B cell (primary cell): ENCODE data around the gene PHACTR4. TPM values are rescaled to one million over a fixed set of nuclear protein-coding genes. Genes with fewer than 3 reads are reported as not detected.

Experiments used
- ATAC-seq: fragments of 200-7000 bp; cut with Tn5 transposase; one replicate; pipeline ENCODE4 v1.10.0; 2021; ENCODE audit warnings: low read depth, mild to moderate bottlenecking, moderate number of reproducible peaks, moderate library complexity
- CTCF ChIA-PET: fragments of 350-600 bp; sonication (Branson Sonifier 250); formaldehyde crosslinking; loops from one replicate; lab custom pipeline; 2021; ENCODE audit warnings: antibody characterized with exemption, inconsistent platforms; lab: Charles Lee
- POLR2A ChIA-PET: fragments of 350-600 bp; sonication (Branson Sonifier 250); formaldehyde crosslinking; loops from one replicate; lab custom pipeline; 2021; ENCODE audit warnings: antibody characterized with exemption; lab: Charles Lee
- DNase-seq: peaks from one replicate; pipeline ENCODE4 v3.0.0; 2013
- H2AFZ ChIP-seq: 2 replicates; pipeline ENCODE4 v1.6.1; 2012; ENCODE audit warnings: mild to moderate bottlenecking, low read depth, low read length; ENCODE audit not compliant: insufficient read depth, poor library complexity, severe bottlenecking
- H3K27ac ChIP-seq, 2 donors: 1 replicate in 1 of 2; 2 replicates in 1 of 2; pipeline ENCODE4 v1.5.1; 2012 to 2013; ENCODE audit warnings: low read length in 2 of 2, mild to moderate bottlenecking in 2 of 2, moderate library complexity in 1 of 2
- H3K27me3 ChIP-seq, 4 experiments: fragments of 200-600 bp in 1 of 4; sonication (generic) in 1 of 4; replicated peaks in 1 of 4; 1 replicate in 2 of 4; 2 replicates in 2 of 4; pipeline versions ENCODE4 v1.6.1 to v1.7.0; 2013 to 2016; ENCODE audit warnings: low read length in 3 of 4, mild to moderate bottlenecking in 2 of 4, mixed read lengths in 1 of 4, moderate library complexity in 1 of 4; ENCODE audit not compliant: insufficient read depth in 4 of 4, control insufficient read depth in 3 of 4; ENCODE audit errors: control extremely low read depth in 1 of 4
- H3K36me3 ChIP-seq, 2 experiments: replicated peaks in 1 of 2; 1 replicate in 1 of 2; 2 replicates in 1 of 2; pipeline versions ENCODE4 v1.6.1 to v1.7.1; 2013; ENCODE audit warnings: low read length in 1 of 2; ENCODE audit not compliant: insufficient read depth in 2 of 2, control insufficient read depth in 1 of 2; ENCODE audit errors: control extremely low read depth in 1 of 2, extremely low read depth in 1 of 2
- H3K4me1 ChIP-seq, 2 donors: fragments of 200-600 bp in 1 of 2; sonication (generic) in 1 of 2; 1 replicate in 1 of 2; 2 replicates in 1 of 2; pipeline versions ENCODE4 v1.5.1 to v1.6.1; 2013 to 2017; ENCODE audit warnings: low read length in 2 of 2; ENCODE audit not compliant: control insufficient read depth in 2 of 2, insufficient read depth in 2 of 2
- H3K4me2 ChIP-seq: replicated peaks from 2 replicates; pipeline ENCODE3; 2012; ENCODE audit warnings: mild to moderate bottlenecking, low read depth, low read length; ENCODE audit not compliant: poor library complexity, severe bottlenecking
- H3K4me3 ChIP-seq, 5 experiments: fragments of 200-600 bp in 1 of 5; sonication (generic) in 1 of 5; 1 replicate in 3 of 5; 2 replicates in 2 of 5; pipeline versions ENCODE4 v1.5.1 to v1.7.0; 2011 to 2016; ENCODE audit warnings: low read length in 4 of 5, mild to moderate bottlenecking in 4 of 5, low read depth in 2 of 5, control low read depth in 1 of 5, moderate library complexity in 1 of 5; ENCODE audit not compliant: insufficient read depth in 1 of 5; ENCODE audit errors: control extremely low read depth in 1 of 5, extremely low read depth in 1 of 5
- H3K79me2 ChIP-seq: fragments of 200-600 bp; sonication (generic); one replicate; pipeline ENCODE4 v1.6.0; 2016; ENCODE audit warnings: low read length; ENCODE audit not compliant: control insufficient read depth, insufficient read depth
- H3K9ac ChIP-seq: fragments of 200-600 bp; sonication (generic); 2 replicates; pipeline ENCODE4 v1.6.1; 2017; ENCODE audit warnings: mild to moderate bottlenecking, low read length, moderate library complexity
- H3K9me3 ChIP-seq, 3 donors: one replicate each; pipeline versions ENCODE4 v1.6.1 to v1.7.1; 2013; ENCODE audit warnings: low read length in 2 of 3; ENCODE audit not compliant: control insufficient read depth in 2 of 3, insufficient read depth in 1 of 3; ENCODE audit errors: control extremely low read depth in 1 of 3
- H4K20me1 ChIP-seq: 2 replicates; pipeline ENCODE4 v1.6.0; 2012; ENCODE audit warnings: mild to moderate bottlenecking, low read length; ENCODE audit not compliant: insufficient read depth, control insufficient read depth, poor library complexity, severe bottlenecking
- H3K27ac Mint-ChIP-seq: one replicate; pipeline ENCODE4 v1.8.0; 2021; ENCODE audit warnings: mixed read lengths
- H3K27me3 Mint-ChIP-seq: one replicate; pipeline ENCODE4 v1.8.0; 2021; ENCODE audit warnings: mixed read lengths
- H3K4me1 Mint-ChIP-seq: one replicate; pipeline ENCODE4 v1.8.0; 2021; ENCODE audit warnings: mixed read lengths
- H3K4me3 Mint-ChIP-seq: one replicate; pipeline ENCODE4 v1.8.0; 2021; ENCODE audit warnings: mixed read lengths
- H3K9me3 Mint-ChIP-seq: one replicate; pipeline ENCODE4 v1.8.0; 2022; ENCODE audit warnings: mixed read lengths; ENCODE audit not compliant: insufficient read depth
- EZH2 ChIP-seq: IDR thresholded peaks from 2 replicates; pipeline ENCODE4 v1.6.1; 2012; ENCODE audit warnings: borderline replicate concordance, low read depth, mild to moderate bottlenecking, moderate library complexity, low read length; ENCODE audit not compliant: insufficient read depth, poor library complexity, severe bottlenecking
- WGBS: methylation state at CpG from one replicate; pipeline ENCODE4 v1.1.5; 2013; ENCODE audit warnings: missing lambda C conversion rate; ENCODE audit not compliant: insufficient coverage; 5-methylcytosine and 5-hydroxymethylcytosine counted together
- intact Hi-C: fragments of 100-400 bp; cut with micrococcal nuclease; formaldehyde crosslinking; loops from one replicate; pipeline ENCODE4 v1.10.0; 2022
- polyA plus RNA-seq: library from polyadenylated mRNA; depleted of rRNA; stranded (reverse); fragments of >200 nt; gene quantifications from 2 replicates; pipeline ENCODE4 v1.2.3, GENCODE V29; 2012
- total RNA-seq, 2 donors: library from RNA; stranded (reverse); fragments of 120-200 nt in 1 of 2; gene quantifications; 1 replicate in 1 of 2; 2 replicates in 1 of 2; pipeline versions ENCODE4 v1.2.3 to v1.2.4, GENCODE V29; 2013 to 2022
- TF ChIP-seq, protein P1 (sequence below): fragments of 200-600 bp; IDR thresholded peaks from one replicate; pipeline ENCODE4 v1.8.0; 2022; ENCODE audit warnings: antibody characterized with exemption, mild to moderate bottlenecking

Gene PHACTR4
- total and polyA plus RNA-seq, 2 donors (not counting 1 experiment from before 2014, with no cell fraction given): 9.8 to 41.6 TPM

DNA sequence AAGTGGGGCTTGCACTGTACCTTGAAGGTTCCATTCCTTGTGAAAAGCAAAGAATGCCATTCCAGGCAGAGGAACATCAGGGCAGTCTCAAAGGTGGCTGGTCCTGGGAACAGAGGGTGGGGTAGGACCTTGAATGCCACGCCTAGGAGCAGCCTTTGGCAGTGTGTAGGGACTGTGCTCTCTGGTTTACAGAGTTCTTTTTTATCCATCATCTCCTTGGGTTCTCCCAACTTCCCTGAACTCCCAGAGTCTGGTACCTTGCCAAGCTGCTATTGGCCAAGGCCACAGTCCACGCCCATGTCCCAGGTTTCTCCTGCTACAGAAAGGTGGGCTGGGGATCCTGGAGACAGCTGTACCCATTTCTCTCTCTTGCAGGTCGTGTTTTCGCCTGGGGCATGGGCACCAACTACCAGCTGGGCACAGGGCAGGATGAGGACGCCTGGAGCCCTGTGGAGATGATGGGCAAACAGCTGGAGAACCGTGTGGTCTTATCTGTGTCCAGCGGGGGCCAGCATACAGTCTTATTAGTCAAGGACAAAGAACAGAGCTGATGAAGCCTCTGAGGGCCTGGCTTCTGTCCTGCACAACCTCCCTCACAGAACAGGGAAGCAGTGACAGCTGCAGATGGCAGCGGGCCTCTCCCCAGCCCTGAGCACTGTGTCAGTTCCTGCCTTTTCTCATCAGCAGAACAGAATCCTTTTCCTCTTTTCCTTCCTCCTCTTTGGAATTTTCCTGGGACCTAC, 168.1 kb downstream of the PHACTR4 start:
- ChIA-PET CTCF (no interaction called here), POLR2A (interaction anchor here (0.7 kb wide), 1 partner anchor 65 kb away, joined by 3 read pairs; no protein-coding TSS in a partner anchor)
- H3K36me3 ChIP-seq: peaks cover 4 to 28% of the 10 kb centered on the region in 2 experiments
- H3K4me2 ChIP-seq: no peak overlapping the region
- Mint-ChIP-seq H3K4me1 (no peaks in the 10 kb centered on the region), H3K27ac (no peak overlapping the region), H3K4me3 (no peak overlapping the region), H3K27me3 (no peaks in the 10 kb centered on the region), H3K9me3 (no peaks in the 10 kb centered on the region)
- no peaks in the 10 kb centered on the region for H4K20me1 ChIP-seq
- intact Hi-C loops: no loop called here
- H3K4me1 ChIP-seq: no peaks in the 10 kb centered on the region
- WGBS: 95% methylated on average over 7 of the region's 8 CpGs
- DNase-seq: no peak
- H3K4me3 ChIP-seq: no peak overlapping the region
- no peaks in the 10 kb centered on the region for H3K79me2 ChIP-seq
- H3K9me3 ChIP-seq: no peaks in the 10 kb centered on the region
- H3K27ac ChIP-seq: no peak overlapping the region
- TF ChIP-seq, protein P1, sequence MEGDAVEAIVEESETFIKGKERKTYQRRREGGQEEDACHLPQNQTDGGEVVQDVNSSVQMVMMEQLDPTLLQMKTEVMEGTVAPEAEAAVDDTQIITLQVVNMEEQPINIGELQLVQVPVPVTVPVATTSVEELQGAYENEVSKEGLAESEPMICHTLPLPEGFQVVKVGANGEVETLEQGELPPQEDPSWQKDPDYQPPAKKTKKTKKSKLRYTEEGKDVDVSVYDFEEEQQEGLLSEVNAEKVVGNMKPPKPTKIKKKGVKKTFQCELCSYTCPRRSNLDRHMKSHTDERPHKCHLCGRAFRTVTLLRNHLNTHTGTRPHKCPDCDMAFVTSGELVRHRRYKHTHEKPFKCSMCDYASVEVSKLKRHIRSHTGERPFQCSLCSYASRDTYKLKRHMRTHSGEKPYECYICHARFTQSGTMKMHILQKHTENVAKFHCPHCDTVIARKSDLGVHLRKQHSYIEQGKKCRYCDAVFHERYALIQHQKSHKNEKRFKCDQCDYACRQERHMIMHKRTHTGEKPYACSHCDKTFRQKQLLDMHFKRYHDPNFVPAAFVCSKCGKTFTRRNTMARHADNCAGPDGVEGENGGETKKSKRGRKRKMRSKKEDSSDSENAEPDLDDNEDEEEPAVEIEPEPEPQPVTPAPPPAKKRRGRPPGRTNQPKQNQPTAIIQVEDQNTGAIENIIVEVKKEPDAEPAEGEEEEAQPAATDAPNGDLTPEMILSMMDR: no peak
- no peak for TF ChIP-seq EZH2
- no peak overlapping the region for H2AFZ ChIP-seq
- no peak for ATAC-seq
- no peaks in the 10 kb centered on the region for H3K27me3 ChIP-seq
- H3K9ac ChIP-seq: no peak overlapping the region

DNA sequence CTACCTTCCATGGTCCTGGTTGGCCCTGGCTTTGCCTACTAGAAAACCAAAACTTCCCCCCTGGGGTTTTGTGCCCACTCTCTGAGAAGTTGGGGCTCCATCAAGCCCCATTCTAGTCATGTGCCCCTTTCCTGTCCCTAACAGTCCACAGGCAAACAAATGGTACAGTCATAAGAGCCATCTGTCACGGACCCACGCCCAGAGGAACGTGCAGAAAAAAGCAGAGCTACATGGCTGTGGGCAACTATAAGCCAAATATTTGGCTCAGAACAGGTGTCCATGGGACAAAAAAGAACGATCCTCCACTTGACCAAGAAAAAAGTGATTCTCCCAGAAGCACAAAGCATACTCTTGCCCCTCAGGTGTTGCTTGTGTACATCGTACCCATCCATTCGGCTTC, 168.7 kb downstream of the PHACTR4 start:
- no peak for ATAC-seq
- Histone ChIP-seq H3K79me2 (no peaks in the 10 kb centered on the region), H4K20me1 (no peaks in the 10 kb centered on the region), H3K4me2 (no peak overlapping the region), H3K36me3 (peaks cover 4 to 28% of the 10 kb centered on the region in 2 experiments), H3K9ac (no peak overlapping the region), H2AFZ (no peak overlapping the region), H3K4me1 (no peaks in the 10 kb centered on the region), H3K27ac (no peak overlapping the region), H3K4me3 (no peak overlapping the region), H3K9me3 (no peaks in the 10 kb centered on the region), H3K27me3 (no peaks in the 10 kb centered on the region)
- intact Hi-C loops: no loop called here
- CTCF ChIA-PET: interaction anchor here (0.6 kb wide), 1 partner anchor 393 kb away, joined by 3 read pairs; no protein-coding TSS in a partner anchor
- Mint-ChIP-seq H3K9me3 (no peaks in the 10 kb centered on the region), H3K27ac (no peak overlapping the region), H3K4me1 (no peaks in the 10 kb centered on the region), H3K27me3 (no peaks in the 10 kb centered on the region), H3K4me3 (no peak overlapping the region)
- WGBS: 91% methylated on average over 4 of the region's 6 CpGs
- POLR2A ChIA-PET: no interaction called here
- no peak for DNase-seq
- TF ChIP-seq, protein P1: no peak
- no peak for TF ChIP-seq EZH2
